NCI-H748 (cell line): Measurements from ENCODE around the gene CHD1.

Source experiments
- DNase-seq: peaks from one replicate; lab custom pipeline; 2025; ENCODE audit not compliant: unreplicated experiment; lab: John Stamatoyannopoulos, UW

CHD1 gene

DNA sequence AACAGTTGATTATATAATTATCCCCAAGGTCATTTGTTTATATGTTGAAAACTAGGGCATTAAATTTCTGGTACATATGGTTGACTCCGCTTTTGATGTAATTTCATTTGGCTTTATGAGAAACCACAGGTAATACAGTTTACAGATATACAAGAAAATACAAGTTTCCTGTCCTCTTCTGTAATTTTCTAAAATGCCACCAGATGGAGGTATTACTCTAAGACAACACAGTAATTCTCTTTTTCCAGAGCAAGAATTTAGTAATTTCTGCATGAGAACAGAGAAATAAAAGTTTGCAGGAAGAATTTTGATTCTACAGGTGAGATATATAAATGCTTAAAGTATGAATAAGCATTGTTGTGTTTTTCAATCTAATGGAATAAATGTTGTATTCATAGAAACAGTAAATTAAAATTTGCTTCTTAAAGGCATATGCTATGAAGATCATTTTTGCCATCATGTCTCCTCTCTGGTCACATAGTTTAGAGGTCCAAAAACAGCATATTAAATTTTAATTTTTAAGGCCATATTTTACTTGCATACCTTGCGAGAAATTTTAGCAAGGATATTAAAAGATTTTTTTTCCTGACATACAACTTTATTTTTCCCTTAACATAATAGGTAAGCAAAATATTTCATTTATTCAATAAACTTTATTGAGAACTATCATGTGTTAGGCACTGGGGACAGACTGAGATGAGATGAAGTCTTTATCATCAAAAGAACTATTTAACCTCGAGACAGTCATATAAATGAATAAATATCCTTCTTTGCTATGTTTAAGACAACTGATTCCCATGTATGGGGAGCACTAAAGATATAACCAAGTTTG is 22.7 kb downstream of the CHD1 start:
- peak; percentile 34 for DNase-seq

DNA sequence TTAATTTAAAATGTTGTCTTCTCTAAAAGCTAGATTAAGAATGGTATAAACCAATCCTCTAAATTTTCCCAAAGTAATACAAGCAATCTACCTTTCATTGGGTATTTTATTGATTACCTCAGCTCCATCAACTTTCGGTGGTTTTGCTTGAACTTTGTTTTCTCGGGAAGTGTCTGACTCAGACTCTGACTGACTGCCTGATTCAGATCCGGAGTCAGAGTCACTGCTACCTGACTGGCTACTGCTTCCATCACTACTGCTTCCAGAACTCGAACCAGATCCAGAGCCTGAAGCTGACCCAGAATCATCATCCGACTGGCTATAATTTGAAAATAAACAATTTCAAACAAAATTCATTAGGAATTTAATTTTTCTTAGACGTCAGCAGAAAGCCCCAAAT is 24.0 kb downstream of the CHD1 start:
- no peak for DNase-seq

DNA sequence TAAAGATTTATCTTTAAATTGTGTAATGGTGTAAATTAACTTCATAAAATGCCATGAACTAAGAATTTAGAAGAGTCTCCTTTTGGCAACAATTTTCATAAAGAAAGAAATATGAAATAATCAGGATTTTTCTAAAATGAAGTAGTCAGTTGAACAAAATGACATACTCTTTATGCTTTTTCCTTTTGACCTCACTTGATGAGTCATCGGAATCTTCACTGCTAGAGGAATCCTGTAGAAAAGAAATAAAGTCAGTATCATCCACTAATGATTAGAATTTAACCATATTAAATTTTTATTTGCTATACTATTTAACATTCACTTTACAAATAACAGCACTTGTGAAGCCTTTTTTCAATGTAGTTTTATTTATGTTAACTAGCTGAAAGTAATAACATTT is 26.1 kb downstream of the CHD1 start:
- no peak for DNase-seq

DNA sequence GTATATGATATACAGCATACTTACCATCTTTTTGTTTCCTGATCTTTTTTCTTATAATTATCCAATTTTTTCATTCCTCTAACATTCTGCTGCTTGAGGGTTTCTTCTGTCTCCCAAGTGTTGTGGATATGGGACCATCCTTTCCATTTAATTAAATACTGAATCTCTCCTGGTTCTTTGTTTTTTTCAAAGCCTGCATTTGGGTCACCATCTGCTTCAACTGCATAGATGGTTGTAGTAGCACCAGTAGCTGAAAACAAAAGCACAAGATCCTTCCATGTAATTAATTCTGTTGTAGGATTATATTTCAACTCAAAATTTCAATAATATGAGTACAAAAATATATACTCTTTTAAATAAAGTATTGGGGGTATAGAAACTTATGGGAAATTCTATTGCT is 29.4 kb downstream of the CHD1 start:
- no peak for DNase-seq

DNA sequence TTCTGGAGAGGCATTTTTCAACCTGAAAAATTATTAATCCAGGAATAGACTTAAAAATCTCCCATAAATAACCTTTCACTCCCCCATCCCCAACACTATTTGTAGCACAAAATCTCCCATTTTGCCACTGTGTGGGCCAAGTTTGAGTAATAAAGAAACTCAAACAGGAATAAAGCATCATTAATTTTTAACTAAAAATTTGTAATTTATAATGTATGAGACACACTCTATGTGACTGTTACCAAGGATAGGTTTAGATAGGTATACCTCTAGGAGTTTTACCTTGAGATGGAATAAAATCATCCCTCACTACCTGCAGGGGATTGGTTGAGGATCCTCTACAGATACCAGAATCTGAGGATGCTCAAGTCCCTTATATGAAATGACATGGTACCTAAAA is 30.1 kb downstream of the CHD1 start:
- no peak for DNase-seq

DNA sequence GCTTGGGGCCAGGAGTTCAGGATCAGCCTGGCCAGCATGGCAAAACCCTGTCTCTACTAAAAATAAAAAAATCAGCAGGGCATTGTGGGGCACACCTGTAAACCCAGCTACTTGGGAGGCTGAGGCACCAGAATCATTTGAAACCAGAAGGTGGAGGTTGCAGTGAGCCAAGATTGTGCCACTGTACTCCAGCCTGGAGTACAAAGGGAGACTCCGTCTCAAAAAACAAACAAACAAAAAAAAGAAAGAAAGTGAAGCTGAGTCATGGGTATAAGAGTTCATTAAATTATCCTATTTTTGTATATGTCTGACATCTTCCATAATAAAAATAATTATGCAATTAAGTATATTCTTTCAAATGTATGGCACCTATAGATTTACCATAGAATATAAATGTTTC is 37.2 kb downstream of the CHD1 start:
- DNase-seq, result no peak

DNA sequence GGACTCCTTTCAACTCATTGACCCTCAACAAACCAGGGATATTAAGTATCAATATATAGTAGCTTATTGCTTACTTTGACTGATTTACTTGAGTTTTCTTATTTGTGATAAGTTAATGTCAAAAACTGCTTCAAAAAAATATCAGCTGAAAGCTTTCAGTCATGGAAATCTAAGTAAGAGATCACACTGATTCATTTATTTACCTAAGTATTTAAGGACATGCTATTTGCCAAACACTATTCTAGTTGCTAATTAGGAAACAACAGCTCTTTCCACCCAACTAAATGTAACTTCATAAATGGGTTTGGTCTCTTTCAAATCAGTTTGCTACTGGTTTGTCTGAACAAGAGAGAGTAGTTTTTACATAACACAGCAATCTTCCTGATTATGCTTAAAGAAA is 48.2 kb downstream of the CHD1 start:
- peak; percentile 1 for DNase-seq

DNA sequence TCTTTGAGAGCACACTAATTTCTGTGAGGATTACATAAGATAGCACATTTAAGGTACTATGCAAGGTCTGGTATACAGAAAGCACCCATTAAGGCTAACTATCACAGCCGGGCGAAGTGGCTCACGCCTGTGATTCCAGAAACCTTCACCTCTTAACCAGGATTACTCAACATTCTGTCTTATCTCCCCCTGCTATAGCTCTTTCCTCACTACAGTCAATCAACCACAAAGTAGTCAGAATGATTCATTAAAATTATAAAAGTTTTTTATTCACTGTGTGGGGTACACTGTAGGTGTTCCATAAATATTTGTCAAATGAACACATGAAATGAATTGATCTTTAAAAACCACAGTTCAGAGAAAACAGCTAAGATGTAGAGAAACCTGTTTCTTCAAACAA is 48.7 kb downstream of the CHD1 start:
- DNase-seq, result no peak

DNA sequence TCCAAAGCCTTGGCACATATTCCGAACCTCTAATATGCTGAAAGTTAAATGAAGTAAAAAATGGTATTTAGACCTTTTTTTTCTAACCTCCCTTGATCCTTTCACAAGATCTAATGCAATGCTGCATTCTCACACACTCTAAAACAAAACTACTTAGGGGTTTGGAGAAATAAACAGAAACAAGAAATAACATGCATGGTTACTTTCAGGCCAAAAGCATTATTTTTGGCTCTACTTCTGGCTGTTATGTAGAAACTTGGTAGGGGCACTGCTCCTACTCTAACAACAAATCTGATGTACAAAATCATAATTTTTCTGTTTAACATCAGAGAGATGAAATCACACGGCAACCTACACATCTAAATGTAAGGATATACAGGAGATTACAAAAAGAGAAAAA is 51.2 kb downstream of the CHD1 start:
- DNase-seq, result no peak

DNA sequence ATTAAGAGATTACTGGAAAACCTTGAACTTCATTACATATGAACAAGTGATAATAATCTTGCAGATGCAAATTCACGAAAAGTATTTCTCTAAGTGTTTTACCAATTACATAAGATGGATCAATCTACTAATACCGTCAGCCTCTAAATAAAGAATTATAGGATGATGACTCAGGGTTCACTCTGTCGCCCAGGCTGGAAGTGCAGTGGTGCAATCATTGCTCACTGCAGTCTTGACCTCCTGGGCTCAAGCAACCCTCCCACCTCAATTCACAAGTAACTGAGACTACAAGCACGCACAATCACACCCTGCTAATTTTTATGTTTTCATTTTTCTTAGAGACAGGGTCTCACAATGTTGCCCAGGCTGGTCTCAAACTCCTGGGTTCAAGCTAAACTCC is 56.1 kb downstream of the CHD1 start:
- DNase-seq, result no peak

DNA sequence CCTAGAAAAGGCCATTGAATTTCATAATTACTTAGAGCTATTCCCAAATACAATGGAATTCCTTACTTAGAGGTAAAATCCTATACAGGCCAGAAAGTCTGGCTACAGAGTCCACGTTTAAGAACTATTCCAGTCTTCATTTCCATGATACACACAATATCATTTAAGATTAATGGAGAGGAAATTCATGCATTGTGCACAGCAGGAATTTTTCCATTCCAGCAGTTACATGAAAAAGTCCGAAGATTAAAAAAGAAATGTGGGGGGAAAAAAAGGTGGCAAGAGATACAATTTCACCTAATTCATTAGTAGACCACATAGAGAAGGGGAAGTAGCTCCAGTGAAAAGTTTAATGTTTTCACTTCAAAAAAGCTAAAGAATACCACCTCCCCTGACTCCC is 63.1 kb downstream of the CHD1 start:
- DNase-seq, result no peak

DNA sequence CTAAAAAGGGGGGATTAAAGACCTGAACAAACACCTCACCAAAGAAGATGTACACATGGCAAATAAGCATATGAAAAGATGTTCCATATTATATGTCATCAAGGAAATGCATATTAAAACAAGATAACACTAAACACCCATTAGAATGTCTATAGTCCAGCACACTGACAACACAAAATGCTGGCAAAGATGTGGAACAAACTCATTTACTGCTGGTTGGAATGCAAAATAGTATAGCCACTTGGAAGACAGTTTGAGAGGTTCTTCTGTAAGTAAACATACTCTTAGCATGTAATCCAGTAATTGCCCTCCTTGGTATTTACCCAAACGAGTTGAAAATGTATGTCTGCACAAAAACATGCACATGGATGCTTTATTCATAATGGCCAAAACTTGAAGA is 81.8 kb downstream of the CHD1 start:
- no peak for DNase-seq

DNA sequence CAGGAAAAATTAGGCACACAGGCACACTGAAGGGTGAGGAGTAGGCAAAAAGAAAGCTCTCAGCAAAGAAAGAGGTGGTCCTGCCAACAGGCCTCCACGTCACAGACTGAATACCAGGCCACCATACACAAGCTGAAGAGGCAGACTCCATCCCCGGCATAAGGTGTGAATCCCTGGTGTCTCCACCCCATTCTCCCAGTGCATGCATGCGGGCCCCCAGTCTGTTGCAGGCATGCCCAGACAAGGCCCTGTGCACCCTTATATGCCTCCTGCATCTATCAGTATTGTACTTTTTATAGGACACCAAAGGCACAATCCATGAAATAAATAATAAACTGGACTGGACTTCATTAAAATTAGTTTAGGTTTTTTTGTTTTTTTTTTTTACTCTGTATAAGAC is 82.3 kb downstream of the CHD1 start:
- DNase-seq, result no peak

DNA sequence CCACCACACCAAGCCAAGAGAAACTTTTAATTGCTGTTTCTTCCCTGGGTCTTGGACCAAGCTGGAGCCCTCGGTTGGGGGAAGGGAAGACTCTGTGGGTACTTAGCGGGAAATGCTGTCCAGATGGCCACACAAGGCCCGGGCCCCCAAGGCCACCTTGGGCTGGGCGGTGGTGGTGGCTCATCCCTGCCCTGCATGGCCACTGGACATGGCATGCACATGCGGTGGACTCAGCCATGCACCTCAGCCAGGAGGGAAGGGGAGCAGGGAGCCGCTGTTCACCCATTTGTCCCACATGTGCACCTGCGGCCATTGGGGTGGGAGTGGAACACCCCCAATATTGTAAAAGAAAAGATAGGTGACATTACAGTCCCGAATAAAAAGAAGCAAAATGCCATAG is 82.9 kb downstream of the CHD1 start:
- DNase-seq, result no peak

DNA sequence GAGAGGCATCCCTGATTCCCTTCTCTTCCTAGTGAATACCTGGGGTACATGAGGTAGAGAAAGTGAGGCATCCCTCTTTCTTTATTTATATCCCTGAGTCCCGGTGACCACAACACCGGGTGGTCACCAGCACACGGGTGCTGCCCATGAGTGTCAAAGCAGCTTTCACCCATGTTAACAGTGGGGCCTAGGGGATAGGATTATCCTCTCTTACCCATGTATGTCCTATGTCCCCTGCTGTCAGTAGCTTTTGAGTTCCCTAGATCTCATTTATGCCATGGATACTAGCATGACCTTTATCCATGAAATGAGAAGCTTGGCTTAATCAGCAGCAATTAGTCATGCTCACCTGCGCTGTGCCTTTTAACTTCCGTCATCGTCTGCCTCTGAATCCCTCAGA is 83.9 kb downstream of the CHD1 start:
- DNase-seq, result no peak

DNA sequence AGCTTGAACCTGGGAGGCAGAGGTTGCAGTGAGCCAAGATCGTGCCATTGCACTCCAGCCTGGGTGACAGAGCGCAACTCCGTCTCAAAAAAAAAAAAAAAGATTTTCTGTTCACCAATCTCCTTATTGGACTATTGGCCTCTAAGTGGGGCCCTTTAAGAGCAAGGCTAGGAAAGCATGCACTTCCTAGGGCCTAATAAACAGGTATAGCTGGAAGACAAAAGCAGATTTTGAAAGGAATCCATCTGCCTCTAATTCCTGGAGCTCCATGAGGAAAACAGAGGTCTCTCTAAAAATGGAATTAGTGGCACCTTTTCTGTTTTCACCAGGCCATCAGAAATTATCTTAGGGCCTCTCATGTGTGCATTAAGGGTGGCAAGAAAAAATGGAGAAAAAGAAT is 85.3 kb downstream of the CHD1 start:
- no peak for DNase-seq

DNA sequence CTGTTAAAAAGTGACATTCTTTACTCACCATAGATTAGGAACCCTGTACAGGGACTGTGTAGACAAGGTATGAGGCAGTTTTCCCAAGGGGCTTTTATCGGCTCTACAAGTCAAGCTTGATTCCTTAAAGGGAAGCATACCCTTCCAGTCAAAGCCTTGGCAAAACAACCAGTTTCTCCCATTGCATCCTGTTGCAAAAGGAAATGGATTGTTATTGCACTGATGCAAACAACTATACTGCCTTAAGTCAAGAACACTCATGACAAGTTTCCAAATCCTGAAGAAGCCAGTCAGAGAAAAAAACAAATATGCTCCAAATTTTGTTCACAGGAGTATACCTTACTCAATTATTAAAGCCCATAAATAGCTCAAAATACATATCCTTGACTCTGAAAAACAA is 87.9 kb downstream of the CHD1 start:
- DNase-seq, result no peak

DNA sequence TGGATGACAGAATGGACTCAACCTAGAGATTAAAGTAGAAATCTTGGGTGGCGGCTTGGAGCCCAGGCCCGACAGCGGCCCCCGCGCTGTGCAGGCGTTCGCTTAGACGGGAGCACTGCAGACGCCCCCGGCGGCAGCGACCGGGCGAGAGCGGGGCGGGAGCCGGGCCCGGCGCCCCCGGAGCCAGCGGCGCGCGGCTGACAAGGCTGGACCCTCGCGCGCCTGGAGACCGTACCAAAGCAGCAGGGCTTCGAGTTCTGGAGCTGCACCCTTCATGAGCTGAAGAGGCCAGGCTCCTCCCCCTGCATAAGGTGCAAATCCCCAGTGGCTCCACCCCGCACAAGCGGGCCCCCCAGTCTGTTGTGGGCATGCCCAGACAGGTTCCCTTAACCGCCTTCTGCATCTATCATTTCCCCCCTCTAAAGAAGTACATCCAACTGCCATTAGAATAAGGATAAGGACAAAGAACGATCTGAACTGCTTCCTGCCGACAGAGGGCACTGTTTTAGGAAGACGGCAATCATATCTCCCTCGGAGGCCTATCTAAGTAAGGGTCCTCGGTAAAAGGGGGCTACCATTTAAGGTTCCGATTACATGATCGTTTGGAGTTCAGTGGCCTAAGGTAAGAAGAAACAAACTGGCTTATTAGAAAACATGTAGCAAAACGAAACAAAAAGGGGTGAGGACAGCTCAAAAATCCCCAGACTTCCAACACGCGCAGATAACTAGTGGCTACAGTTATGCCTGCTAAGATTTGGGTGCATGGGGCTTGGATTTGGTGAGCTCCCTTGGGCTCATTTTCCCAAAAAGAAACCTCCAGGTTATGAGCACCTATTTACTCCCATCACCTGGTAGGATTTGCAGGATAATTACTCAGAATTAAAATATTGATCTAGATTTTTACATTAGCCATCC is 89.1 kb downstream of the CHD1 start:
- DNase-seq, result peak; percentile 2

DNA sequence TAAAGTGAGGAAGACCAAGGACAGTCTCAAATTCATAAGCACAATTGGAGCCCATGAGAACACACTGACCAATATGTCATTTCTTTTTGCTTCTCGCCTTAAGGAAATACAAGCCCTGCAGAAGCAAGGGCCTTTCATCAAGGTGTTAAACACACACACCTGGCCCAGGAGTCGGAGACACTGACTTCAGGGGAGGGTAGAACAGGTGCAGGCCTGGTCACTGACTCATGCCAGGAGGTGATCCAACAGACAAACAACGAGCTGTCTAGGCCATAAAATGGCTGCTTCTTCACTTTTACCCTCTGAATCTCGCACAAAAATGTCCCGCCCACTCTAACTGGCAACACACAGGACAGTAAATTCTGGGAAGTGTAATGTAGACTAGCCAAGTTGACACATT is 92.6 kb downstream of the CHD1 start:
- no peak for DNase-seq

DNA sequence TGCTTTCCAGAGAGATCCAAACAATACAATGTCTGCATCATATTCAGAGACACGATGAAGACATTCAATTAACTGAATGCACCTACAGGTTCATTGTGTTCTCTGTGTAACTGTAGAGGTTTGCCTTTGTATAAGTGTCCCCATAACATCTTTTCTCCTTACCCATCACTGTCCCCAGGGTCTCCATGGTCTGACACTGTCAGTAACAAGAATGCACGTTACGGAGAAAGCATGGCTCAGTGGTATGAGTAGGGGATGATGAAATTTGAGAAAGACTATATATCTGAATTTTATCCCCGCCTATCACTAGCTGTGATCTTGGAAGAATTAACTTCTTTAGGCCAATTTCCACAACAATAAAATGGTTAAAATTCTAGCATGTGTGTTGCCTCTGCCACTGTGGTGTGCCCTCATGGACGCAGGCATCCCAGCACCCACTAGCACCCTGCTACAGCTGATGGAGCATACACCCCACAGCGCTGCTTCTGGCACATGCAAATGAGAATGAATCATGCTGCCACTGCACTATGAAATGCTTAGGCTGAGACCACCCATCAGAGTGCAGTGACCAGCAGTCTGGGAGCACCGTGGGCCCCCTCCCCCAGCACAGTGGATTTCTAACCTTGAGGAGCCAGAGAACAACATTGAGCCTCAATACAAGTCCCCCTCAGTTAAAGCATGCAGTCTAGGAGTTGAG is 101.1 kb downstream of the CHD1 start:
- DNase-seq, result no peak

DNA sequence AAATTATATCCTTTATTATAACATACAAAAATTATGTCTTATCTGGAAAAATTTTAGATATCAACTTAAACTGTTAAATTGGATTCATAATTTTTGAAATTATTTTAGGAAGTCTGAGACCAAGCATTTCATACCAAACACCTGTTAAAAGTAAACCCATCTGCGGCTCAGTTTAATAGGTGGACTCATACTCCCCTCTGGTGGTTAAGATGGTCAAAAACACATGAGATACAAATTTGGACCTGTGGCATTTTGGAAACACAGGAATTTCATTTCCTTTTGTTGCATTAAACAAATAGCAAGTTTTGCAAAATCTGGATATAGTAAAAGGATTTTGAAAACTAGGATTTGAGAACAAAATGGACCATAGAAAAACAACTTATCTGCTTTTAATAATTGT is 101.6 kb downstream of the CHD1 start:
- DNase-seq, result peak; percentile 43
